Ishikawa (cell line): Measurements from ENCODE around the gene RECK.
"Not testable (repeated sequence)": the region's sequence is repeated elsewhere in the genome, so short reads cannot be mapped to it uniquely, and the experiment has no call there.

Source experiments
- CEBPB ChIP-seq: IDR thresholded peaks from 2 replicates; pipeline ENCODE4 v1.6.1; 2012
- CREB1 ChIP-seq: IDR thresholded peaks from 2 replicates; pipeline ENCODE4 v1.6.1; 2012; ENCODE audit warnings: low read depth
- EGR1 ChIP-seq: IDR thresholded peaks from 2 replicates; pipeline ENCODE4 v1.6.1; 2012
- EP300 ChIP-seq: IDR thresholded peaks from 2 replicates; pipeline ENCODE4 v1.6.1; 2012; ENCODE audit warnings: borderline replicate concordance
- FOXM1 ChIP-seq: IDR thresholded peaks from 2 replicates; pipeline ENCODE4 v1.6.1; 2012; ENCODE audit warnings: low read depth, borderline replicate concordance
- RAD21 ChIP-seq: IDR thresholded peaks from 2 replicates; pipeline ENCODE4 v1.6.1; 2012; ENCODE audit warnings: low read depth
- TAF1 ChIP-seq: IDR thresholded peaks from 2 replicates; pipeline ENCODE4 v1.6.1; 2012; ENCODE audit warnings: low read depth, mild to moderate bottlenecking
- TCF12 ChIP-seq: IDR thresholded peaks from 2 replicates; pipeline ENCODE4 v1.6.1; 2012; ENCODE audit warnings: low read depth
- TEAD4 ChIP-seq: IDR thresholded peaks from 2 replicates; pipeline ENCODE4 v1.6.1; 2012
- USF1 ChIP-seq: IDR thresholded peaks from 2 replicates; pipeline ENCODE4 v1.6.1; 2012
- YY1 ChIP-seq: IDR thresholded peaks from 2 replicates; pipeline ENCODE4 v1.6.1; 2012; ENCODE audit warnings: low read depth
- ZBTB7A ChIP-seq: IDR thresholded peaks from 2 replicates; pipeline ENCODE4 v1.6.1; 2012; ENCODE audit warnings: low read depth
- TF ChIP-seq, protein P1 (sequence below): IDR thresholded peaks from 2 replicates; pipeline ENCODE4 v1.6.1; 2012
- TF ChIP-seq, protein P2 (sequence below): IDR thresholded peaks from 2 replicates; pipeline ENCODE4 v1.6.1; 2012; ENCODE audit warnings: low read depth, mild to moderate bottlenecking

DNA sequence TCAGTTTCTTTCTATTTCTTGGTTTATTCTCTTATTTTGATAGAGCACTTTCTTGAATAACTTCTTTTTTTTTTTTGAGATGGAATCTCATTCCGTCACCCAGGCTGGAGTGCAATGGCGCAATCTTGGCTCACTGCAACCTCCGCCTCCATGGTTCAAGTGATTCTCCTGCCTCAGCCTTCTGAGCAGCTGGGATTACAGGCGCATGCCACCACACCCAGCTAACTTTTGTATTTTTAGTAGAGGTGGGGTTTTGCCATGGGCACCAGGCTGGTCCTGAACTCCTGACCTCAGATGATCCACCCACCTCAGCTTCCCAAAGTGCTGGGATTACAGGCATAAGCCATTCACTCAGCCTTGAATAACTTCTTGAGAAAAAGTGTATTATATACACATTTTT, 39.7 kb upstream of the RECK start:
- TF ChIP-seq EP300, RAD21, TAF1, CREB1, USF1, YY1, TEAD4, EGR1, ZBTB7A, TCF12, FOXM1: not testable (repeated sequence)
- 0 out of 2 replicates have a peak, but pooled peaks have one; percentile 24 for TF ChIP-seq CEBPB
- TF ChIP-seq, protein P1, sequence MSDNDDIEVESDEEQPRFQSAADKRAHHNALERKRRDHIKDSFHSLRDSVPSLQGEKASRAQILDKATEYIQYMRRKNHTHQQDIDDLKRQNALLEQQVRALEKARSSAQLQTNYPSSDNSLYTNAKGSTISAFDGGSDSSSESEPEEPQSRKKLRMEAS: not testable (repeated sequence)
- TF ChIP-seq, protein P2, sequence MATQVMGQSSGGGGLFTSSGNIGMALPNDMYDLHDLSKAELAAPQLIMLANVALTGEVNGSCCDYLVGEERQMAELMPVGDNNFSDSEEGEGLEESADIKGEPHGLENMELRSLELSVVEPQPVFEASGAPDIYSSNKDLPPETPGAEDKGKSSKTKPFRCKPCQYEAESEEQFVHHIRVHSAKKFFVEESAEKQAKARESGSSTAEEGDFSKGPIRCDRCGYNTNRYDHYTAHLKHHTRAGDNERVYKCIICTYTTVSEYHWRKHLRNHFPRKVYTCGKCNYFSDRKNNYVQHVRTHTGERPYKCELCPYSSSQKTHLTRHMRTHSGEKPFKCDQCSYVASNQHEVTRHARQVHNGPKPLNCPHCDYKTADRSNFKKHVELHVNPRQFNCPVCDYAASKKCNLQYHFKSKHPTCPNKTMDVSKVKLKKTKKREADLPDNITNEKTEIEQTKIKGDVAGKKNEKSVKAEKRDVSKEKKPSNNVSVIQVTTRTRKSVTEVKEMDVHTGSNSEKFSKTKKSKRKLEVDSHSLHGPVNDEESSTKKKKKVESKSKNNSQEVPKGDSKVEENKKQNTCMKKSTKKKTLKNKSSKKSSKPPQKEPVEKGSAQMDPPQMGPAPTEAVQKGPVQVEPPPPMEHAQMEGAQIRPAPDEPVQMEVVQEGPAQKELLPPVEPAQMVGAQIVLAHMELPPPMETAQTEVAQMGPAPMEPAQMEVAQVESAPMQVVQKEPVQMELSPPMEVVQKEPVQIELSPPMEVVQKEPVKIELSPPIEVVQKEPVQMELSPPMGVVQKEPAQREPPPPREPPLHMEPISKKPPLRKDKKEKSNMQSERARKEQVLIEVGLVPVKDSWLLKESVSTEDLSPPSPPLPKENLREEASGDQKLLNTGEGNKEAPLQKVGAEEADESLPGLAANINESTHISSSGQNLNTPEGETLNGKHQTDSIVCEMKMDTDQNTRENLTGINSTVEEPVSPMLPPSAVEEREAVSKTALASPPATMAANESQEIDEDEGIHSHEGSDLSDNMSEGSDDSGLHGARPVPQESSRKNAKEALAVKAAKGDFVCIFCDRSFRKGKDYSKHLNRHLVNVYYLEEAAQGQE: not testable (repeated sequence)
